Activated naive CD8-positive, alpha-beta T cell (primary cell): Measurements from ENCODE around the gene RNF152.

ENCODE experiments used
- H3K27ac Mint-ChIP-seq: one replicate; pipeline ENCODE4 v1.8.0; 2021; ENCODE audit warnings: mixed read lengths
- H3K27me3 Mint-ChIP-seq: one replicate; pipeline ENCODE4 v1.8.0; 2021; ENCODE audit warnings: mixed read lengths
- H3K36me3 Mint-ChIP-seq: one replicate; pipeline ENCODE4 v1.8.0; 2021; ENCODE audit warnings: mixed read lengths
- H3K4me1 Mint-ChIP-seq: one replicate; pipeline ENCODE4 v1.8.0; 2021; ENCODE audit warnings: low read depth, mixed read lengths
- H3K4me3 Mint-ChIP-seq: one replicate; pipeline ENCODE4 v1.8.0; 2021; ENCODE audit warnings: mild to moderate bottlenecking, mixed read lengths
- H3K9me3 Mint-ChIP-seq: one replicate; pipeline ENCODE4 v1.8.0; 2021; ENCODE audit warnings: low read depth, mixed read lengths

The RNF152 gene

DNA sequence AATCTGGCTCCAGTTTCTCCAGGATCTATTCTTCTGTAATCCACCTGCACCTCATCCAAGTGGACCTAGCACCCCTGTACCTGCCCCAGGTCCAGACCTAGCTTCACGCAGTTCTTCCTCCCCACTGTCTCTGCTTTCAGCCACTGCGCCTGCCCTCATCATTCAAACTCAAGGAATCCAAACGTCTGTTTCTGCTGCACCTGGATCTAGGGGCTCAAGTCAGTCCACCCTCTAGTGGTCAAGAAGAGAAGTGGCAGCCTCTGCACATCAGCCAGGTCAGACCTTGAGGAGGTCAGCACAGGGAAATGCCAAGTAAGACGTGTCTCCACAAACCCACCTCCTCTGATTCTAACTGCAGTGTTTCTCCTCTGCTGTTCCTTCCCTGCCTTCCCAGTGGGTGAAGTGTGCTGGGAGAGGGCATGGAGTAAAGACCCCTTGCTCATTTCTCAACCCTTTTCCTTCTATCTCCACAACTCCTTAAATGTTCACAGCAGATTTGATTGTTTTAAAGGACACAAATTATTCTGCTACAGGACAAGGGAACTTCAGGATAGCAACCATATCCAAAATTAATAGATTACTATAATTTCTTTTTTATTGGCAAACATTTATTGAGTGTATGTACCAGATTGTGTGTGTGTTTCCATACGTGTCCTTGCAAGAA is 8.6 kb upstream of the RNF152 start:
- Mint-ChIP-seq H3K27me3 (peaks cover 19% of the 10 kb centered on the region), H3K27ac (no peak overlapping the region), H3K4me1 (no peaks in the 10 kb centered on the region), H3K4me3 (no peak overlapping the region), H3K9me3 (no peaks in the 10 kb centered on the region), H3K36me3 (no peaks in the 10 kb centered on the region)

DNA sequence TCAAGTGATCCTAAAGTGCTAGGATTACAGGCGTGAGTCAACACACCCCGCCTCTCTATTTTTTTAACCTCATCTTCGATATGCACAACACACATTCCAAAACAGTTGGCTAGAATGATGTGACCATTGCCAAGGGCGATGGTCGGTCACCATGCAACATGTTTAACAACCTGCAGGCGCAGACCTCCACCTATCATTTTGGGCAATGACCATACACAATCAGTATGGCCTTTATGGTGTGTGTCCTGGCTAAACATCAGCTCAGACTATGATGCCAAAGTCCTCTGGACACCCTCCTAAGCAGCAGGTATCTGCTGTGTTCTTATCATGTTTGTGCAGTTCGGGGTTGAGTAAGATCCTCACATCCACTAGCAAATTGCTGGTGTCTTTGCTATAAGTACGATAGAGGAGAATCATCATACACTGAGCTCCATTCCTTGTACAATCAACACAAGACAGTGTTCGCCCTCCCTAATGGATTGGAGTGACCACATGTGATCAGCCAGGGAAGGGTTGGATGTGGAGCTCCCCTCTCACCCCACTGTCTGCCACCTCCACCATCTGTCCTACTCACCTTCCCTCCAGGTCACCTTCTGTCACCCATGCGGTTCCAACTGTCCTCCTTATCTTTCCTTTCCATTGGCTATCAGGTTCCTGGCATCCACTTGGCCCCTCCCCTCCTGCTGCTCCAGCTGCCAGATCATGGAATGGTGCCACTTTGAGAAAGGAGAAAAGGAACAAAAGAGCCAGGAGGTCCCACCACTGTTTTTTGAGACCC is 7.9 kb upstream of the RNF152 start:
- Mint-ChIP-seq H3K4me1 (no peaks in the 10 kb centered on the region), H3K27me3 (peaks cover 21% of the 10 kb centered on the region), H3K9me3 (no peaks in the 10 kb centered on the region), H3K36me3 (no peaks in the 10 kb centered on the region), H3K27ac (no peak overlapping the region), H3K4me3 (no peak overlapping the region)

DNA sequence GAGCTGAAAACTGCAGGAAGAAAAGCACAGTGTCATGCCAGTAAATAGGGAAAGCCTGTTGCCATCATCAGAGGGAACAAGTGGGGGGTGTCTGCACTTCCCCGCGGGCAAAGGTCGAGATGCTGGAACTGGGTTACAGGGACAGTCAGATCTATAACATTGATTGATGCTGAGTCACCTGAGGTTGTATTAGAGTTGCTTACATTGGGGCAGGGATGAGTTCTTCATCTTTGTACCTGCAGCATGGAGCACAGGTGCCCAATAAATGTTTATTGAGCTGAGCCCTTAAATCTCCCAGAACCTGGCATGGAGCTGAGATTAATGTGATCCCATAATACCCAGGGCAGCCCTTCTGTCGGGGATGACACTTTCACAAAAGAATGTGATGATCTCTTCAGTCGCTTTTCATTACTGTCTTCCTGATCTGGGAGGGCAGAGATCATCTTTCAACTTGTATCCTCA is 5.9 kb upstream of the RNF152 start:
- Mint-ChIP-seq H3K4me3 (no peak overlapping the region), H3K27ac (no peak overlapping the region), H3K4me1 (peaks cover 3% of the 10 kb centered on the region), H3K27me3 (peaks cover 24% of the 10 kb centered on the region), H3K36me3 (no peaks in the 10 kb centered on the region), H3K9me3 (no peaks in the 10 kb centered on the region)

DNA sequence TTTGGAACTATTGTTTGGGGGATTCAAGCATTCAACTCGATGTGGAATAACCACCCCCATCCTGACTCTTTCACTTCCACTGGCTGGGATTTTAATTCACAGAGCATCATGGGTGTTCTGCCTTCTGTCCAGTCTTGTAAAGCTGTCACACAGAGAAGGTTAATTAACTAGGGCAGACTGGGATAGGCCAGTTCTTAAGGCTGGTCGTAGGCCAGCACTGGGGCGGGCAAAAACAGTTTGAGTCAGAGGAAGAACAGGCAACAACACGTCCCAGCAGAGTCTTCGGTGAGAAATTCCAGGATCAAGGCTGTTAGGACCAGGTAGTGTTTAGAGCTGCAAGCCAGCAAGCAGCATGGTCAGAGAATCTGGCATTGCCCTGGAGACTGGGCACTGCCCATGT is 4.0 kb upstream of the RNF152 start:
- Mint-ChIP-seq H3K4me3 (no peak overlapping the region), H3K4me1 (peaks cover 10% of the 10 kb centered on the region), H3K27ac (no peak overlapping the region), H3K27me3 (peaks cover 22% of the 10 kb centered on the region), H3K36me3 (no peaks in the 10 kb centered on the region), H3K9me3 (no peaks in the 10 kb centered on the region)

DNA sequence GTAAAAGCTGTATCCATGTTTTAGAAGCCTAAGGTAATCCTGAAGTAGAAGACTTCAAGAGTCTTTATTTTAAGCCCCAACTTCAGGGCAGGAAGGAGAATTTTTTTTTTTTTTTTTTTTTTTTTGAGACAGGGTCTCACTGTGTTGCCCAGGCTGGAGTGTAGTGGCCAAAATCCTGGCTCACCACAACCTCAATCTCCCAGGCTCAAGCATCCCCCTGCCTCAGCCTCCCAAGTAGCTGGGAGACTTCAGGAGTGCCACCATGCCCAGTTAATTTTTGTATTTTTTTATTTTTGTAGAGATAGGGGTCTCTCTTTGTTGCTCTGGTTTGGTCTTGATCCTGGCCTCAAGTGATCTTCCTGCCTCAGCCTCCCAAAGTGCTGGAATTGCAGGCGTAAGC is 3.3 kb upstream of the RNF152 start:
- H3K4me1 Mint-ChIP-seq, result peaks cover 10% of the 10 kb centered on the region
- H3K9me3 Mint-ChIP-seq, result no peaks in the 10 kb centered on the region
- H3K27me3 Mint-ChIP-seq, result peaks cover 20% of the 10 kb centered on the region
- H3K36me3 Mint-ChIP-seq, result no peaks in the 10 kb centered on the region
- no peak overlapping the region for H3K27ac Mint-ChIP-seq
- no peak overlapping the region for H3K4me3 Mint-ChIP-seq

DNA sequence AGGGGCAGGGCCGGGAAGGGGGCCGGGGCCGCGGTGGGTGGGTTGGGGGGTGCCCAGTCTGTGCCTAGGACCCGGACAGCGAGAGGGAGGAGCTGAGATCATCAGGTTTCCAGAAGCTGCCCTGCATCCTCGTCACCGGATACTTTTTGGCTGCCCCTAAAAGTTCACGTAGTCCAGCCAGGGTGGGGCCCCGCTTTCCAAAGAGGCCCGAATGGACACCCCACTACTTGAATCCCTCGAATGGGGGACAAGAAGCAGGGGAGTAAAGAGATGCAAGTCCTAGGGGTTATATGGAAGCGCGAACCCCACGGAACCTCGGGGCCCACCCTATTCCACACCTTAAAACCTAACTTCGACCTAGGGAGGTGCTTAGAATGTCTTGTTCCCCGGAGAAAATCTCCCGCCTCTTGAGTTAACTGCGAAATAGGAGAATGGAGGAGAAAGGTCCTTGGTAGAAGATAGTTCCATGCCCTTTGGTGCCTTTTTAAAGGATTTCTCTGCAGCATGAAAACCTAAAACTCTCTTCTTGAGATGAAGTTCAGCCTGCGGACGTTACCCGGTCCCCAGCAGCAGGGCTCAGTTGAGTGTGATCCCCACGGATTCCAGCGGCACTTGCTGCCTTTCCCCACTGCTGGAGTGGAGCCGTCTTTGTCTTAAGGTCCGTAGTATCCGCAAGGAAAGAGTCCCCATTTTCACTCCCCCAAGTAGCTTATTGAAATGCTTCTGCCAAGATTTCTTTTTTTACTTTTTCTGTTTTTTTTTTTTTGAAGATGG is 2.1 kb upstream of the RNF152 start:
- peak overlapping the region; percentile 61 for H3K4me3 Mint-ChIP-seq
- no peaks in the 10 kb centered on the region for H3K9me3 Mint-ChIP-seq
- H3K27me3 Mint-ChIP-seq, result peaks cover 20% of the 10 kb centered on the region
- H3K27ac Mint-ChIP-seq, result no peak overlapping the region
- H3K36me3 Mint-ChIP-seq, result no peaks in the 10 kb centered on the region
- H3K4me1 Mint-ChIP-seq, result peaks cover 10% of the 10 kb centered on the region

DNA sequence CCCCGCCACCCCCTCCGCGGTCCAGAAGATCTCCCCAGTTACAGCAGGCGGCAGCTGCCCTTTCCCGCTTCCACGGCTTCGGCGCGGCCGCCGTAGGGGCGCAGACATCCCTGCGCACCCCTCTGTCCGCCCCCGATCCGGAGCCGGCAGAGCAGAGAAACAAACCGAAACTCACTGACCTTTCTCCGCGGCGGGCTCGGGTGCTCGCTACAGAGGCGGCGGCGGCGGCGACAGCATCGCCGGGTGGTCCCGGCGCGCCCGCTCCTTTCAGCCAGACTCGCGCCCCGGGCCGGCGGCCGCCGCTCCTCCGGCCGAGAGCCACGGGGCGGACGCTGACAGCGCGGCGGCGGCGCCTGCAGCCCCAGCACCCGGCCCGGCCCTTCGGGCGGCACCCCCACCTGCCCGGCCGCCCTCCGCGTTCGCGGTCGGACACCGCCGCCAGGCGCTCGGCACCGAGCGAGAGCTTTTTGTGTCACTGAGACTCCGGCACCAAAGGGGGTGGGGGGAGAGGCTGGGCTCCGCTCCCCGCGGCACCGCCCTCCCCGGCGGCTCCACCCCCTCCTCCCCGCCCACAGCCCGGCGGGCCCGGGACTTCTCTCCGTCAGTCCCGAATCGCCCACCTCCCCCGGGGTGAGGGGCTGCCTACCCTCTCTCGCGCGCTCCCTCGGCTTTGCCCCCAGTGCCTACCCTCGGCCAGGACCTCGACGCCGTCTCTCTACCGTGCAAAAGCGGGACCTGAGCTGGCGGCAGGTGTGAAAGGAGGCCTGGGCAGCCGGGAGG is 1.4 kb upstream of the RNF152 start:
- no peaks in the 10 kb centered on the region for H3K9me3 Mint-ChIP-seq
- peak overlapping the region; percentile 65 for H3K4me3 Mint-ChIP-seq
- H3K27ac Mint-ChIP-seq, result no peak overlapping the region
- H3K4me1 Mint-ChIP-seq, result peaks cover 10% of the 10 kb centered on the region
- no peaks in the 10 kb centered on the region for H3K36me3 Mint-ChIP-seq
- peaks cover 20% of the 10 kb centered on the region for H3K27me3 Mint-ChIP-seq

DNA sequence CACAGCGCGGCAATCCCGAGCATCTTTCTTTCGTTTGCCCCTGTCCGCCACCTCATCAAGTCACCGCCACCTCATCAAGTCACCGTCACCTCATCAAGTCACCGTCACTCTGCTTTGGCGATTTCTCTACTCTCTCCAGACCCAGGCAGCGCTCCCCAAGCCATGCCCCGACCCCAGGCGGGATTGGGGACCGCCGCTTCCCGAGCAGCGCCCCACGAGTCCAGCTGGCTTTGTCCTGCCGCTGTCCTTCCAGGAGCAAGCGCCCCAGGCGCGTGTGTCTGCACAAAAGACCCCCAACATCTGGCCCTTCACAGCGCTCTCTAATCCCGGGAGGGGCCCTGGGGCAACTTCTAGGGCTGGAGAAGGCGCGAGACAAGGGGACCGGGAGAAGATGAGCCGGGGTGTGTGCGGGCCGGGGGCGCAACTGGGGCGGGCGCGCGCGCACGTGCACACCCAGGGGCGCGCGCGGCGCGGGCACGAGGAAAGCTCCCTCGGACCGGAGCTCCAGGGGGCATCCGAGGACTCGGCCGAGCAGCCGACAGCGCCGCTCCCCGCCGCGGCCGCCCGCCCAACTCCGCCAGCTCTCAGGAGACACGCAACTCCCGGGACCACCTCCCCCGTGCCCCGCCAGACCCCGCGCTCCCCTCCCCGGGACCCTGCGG is 633 bp upstream of the RNF152 start:
- peak overlapping the region; percentile 88 for H3K4me3 Mint-ChIP-seq
- H3K27ac Mint-ChIP-seq, result peak overlapping the region; percentile 16
- no peaks in the 10 kb centered on the region for H3K9me3 Mint-ChIP-seq
- no peaks in the 10 kb centered on the region for H3K36me3 Mint-ChIP-seq
- peaks cover 20% of the 10 kb centered on the region for H3K27me3 Mint-ChIP-seq
- peaks cover 10% of the 10 kb centered on the region for H3K4me1 Mint-ChIP-seq

DNA sequence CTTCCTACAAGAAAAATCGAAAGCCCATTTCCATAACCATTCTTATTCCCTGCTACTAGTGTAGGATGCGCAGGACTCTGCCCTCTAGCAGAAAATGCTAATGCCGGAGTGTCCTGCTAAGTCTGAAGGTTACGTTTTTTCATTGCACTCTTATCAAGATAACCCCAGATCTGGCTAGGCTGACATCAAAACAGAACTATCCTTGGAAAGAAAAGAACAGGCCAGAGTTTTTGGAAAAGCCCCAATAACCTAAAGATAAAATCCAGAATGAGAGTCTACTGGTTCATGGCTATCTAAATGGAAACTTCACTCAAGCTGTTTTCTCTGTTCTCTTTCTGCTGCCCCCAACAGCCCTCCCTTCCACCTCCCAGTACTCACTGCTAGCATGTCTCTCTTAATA is 913 bp downstream of the RNF152 start:
- Mint-ChIP-seq H3K4me1 (peaks cover 10% of the 10 kb centered on the region), H3K27ac (no peak overlapping the region), H3K27me3 (peaks cover 10% of the 10 kb centered on the region), H3K36me3 (no peaks in the 10 kb centered on the region), H3K9me3 (no peaks in the 10 kb centered on the region), H3K4me3 (no peak overlapping the region)

DNA sequence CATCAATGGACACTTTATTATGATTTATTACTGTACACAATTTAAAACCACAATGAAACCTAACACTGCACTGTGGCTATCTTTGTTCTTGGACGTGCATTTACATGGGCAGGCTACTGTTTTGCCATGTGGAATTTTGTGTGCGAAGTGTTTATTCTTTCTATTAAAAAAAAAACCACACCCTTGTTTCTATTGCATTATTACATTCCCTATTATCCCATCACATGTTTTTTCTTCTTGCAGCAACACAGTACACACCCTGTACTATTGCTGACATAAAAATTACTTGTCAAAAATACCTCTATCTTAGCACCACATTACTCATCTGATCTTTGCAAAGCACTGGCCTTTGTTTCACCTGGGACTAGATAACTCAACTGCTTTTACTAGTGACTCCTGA is 1.5 kb downstream of the RNF152 start:
- Mint-ChIP-seq H3K4me1 (peaks cover 10% of the 10 kb centered on the region), H3K27me3 (peaks cover 4% of the 10 kb centered on the region), H3K27ac (no peak overlapping the region), H3K36me3 (no peaks in the 10 kb centered on the region), H3K9me3 (no peaks in the 10 kb centered on the region), H3K4me3 (no peak overlapping the region)

DNA sequence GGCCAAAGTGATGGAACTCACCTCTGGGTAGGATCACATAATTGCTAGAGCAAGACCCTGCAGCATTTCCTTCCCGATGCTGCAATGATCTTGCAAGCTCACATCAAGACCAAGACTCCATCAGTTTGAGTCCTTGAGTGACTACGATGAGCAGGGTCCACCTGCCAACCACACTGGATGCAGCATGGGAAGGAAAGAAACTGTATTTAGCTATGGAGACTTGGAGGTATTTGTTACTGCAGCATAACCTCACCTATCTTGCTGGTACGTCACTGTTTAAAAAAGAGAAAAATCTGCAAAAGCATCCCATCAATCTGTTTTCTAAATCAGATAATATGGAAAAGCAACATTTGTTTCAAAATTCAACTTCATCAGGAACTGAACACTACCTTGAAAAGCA is 2.5 kb downstream of the RNF152 start:
- Mint-ChIP-seq H3K36me3 (no peaks in the 10 kb centered on the region), H3K4me1 (peaks cover 10% of the 10 kb centered on the region), H3K9me3 (no peaks in the 10 kb centered on the region), H3K27me3 (peaks cover 4% of the 10 kb centered on the region), H3K27ac (no peak overlapping the region), H3K4me3 (no peak overlapping the region)

DNA sequence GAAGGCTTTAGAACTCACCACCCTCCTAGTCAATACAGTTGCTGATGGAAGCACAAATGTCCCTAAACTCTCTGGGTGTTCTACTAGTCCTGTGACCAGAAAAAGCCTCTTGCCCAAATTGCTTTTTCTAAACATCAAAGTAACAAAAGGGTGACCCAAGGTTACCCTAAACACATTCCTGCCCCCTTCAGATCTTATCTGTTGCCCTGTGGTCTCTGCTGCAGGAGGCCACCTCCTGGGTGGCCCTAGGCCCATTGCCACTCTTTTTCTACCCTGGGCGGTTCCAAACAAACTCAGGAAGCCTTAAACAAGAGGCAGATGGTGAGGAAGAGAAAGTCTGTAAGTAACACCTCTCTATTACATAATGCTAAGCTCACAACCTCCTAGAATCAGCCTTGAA is 3.3 kb downstream of the RNF152 start:
- no peak overlapping the region for H3K27ac Mint-ChIP-seq

DNA sequence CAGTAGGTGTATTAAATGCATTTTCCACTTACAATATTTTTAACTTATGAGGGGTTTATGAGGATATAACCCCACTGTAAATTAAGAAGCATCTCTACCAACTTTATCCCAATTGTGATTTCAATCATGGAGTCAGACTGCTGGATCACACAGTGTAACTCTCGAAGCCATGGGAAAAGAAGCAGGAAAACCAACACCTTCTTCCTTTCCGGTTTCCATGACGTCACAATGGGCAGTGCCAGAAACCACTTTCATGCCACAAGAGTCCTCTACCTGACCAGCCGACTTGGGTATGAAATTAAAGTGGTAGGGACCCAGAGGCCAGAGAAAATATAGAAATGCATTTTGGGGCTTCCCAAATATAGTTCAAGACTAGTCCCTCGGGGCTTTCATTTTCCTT is 4.2 kb downstream of the RNF152 start:
- Mint-ChIP-seq H3K4me3 (no peak overlapping the region), H3K9me3 (no peaks in the 10 kb centered on the region), H3K27ac (no peak overlapping the region), H3K27me3 (no peaks in the 10 kb centered on the region), H3K4me1 (peaks cover 6% of the 10 kb centered on the region), H3K36me3 (no peaks in the 10 kb centered on the region)

More for the DNA sequence above, 3.3 kb downstream of the RNF152 start:
- Mint-ChIP-seq H3K4me1 (peaks cover 6% of the 10 kb centered on the region), H3K27me3 (no peaks in the 10 kb centered on the region), H3K36me3 (no peaks in the 10 kb centered on the region), H3K9me3 (no peaks in the 10 kb centered on the region), H3K4me3 (no peak overlapping the region)

DNA sequence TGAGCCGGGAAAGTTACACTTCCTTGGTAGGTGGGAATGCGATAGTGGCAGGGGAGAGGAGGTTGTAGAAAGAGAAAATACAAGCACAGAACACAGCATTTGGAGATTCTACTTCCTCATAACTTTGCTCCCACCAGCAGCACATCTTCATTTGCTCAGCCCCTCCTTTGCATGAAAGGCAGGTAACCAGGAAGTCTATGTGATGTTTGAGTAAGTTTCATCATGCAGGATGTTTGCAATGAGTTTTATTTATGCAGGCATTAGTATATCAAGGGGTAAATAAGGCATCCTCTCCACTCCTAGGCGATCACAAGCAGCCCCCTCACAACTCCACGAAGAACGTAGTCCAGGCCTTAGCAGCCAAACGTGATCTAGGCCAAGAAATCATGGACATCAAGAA is 5.0 kb downstream of the RNF152 start:
- H3K4me3 Mint-ChIP-seq, result no peak overlapping the region
- H3K9me3 Mint-ChIP-seq, result no peaks in the 10 kb centered on the region
- no peaks in the 10 kb centered on the region for H3K36me3 Mint-ChIP-seq
- H3K27ac Mint-ChIP-seq, result no peak overlapping the region
- H3K4me1 Mint-ChIP-seq, result peaks cover 2% of the 10 kb centered on the region
- H3K27me3 Mint-ChIP-seq, result no peaks in the 10 kb centered on the region
